Measurements from ENCODE around the gene WFS1.

WFS1 gene

DNA sequence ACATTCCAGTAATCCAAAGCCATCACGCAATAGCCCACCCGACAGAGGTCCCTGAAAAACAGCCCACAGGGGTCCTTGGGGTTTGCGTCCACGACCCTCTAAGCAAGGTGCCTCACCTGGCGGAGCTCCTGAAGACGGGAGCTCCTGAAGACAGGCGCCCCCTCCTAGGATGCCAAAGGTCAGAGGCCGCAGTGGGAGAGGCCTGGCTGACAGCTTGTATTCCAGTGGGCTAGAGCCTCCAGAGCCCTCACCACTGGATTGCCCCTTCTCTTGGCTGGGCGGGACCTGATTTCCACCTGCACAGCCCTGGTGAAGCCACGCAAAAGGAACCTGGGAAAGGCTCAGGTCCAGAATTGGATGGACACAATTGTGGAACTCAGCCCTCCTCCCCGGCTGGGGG lies 29.7 kb upstream of the WFS1 start:
- no peak overlapping the region for H3K4me3 ChIP-seq (ENCODE audit: low read depth, low read length)
- TF ChIP-seq, protein P1, sequence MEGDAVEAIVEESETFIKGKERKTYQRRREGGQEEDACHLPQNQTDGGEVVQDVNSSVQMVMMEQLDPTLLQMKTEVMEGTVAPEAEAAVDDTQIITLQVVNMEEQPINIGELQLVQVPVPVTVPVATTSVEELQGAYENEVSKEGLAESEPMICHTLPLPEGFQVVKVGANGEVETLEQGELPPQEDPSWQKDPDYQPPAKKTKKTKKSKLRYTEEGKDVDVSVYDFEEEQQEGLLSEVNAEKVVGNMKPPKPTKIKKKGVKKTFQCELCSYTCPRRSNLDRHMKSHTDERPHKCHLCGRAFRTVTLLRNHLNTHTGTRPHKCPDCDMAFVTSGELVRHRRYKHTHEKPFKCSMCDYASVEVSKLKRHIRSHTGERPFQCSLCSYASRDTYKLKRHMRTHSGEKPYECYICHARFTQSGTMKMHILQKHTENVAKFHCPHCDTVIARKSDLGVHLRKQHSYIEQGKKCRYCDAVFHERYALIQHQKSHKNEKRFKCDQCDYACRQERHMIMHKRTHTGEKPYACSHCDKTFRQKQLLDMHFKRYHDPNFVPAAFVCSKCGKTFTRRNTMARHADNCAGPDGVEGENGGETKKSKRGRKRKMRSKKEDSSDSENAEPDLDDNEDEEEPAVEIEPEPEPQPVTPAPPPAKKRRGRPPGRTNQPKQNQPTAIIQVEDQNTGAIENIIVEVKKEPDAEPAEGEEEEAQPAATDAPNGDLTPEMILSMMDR (IDR thresholded peaks at IDR 0.05; ENCODE audit: low read depth, low read length, missing control alignments) = no peak
- in situ Hi-C loops (cut with HindIII; ENCODE audit: low pct_ligation_motif_present, low sequenced_read_pairs) = no loop called here

DNA sequence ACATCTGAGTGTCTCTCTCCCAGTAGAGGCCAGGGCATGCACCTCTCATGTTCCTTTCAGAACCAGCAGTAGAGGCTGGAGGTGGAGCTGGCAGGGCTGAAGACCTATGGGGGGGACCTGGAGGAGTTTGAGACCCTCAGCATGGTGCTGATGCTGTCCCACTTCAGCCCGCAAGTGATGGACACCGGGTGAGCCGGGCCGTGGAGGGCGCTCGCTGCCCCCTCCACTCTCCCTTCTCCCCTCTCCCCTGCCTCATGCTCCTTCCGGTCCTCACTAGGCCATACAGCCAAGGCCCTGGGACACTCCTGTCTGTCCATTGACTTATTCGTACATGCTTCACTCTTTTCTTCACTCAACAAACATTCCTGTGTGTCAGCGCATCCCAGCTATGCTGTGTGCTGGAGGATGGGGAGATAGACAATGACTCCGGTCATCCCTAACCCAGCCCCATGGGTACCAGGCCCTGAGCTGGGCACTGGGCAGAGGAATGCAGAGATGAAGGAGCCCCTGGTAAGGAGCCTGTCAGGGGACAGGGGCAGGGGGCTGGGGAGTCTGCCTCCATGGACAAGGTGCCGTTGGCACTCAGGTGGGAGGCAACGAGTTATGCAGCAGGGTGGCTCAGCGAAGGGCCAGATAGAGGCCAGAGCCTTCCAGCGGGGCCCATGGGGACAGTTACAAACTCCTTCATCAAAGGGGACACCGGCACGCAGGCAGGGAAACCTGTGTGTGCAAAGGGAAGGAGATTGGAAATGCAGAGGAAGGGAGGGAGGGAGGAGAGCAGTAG lies 28.4 kb upstream of the WFS1 start:
- DNase-seq = no peak
- in situ Hi-C loops (cut with HindIII; ENCODE audit: low pct_ligation_motif_present, low sequenced_read_pairs) = no loop called here
- TF ChIP-seq, protein P1 (IDR thresholded peaks at IDR 0.05; ENCODE audit: low read depth, low read length, missing control alignments) = no peak
- no peak overlapping the region for H3K27ac ChIP-seq
- H3K36me3 ChIP-seq (replicated peaks) = no peaks in the 10 kb centered on the region
- peaks cover 7% of the 10 kb centered on the region for H3K27me3 ChIP-seq (replicated peaks)
- no peak overlapping the region for H3K4me3 ChIP-seq (ENCODE audit: low read depth, low read length)

More for the DNA sequence above, 29.7 kb upstream of the WFS1 start:
- Histone ChIP-seq H3K27me3 (replicated peaks) (no peaks in the 10 kb centered on the region), H3K27ac (no peak overlapping the region), H3K36me3 (replicated peaks) (no peaks in the 10 kb centered on the region)
- DNase-seq = no peak

DNA sequence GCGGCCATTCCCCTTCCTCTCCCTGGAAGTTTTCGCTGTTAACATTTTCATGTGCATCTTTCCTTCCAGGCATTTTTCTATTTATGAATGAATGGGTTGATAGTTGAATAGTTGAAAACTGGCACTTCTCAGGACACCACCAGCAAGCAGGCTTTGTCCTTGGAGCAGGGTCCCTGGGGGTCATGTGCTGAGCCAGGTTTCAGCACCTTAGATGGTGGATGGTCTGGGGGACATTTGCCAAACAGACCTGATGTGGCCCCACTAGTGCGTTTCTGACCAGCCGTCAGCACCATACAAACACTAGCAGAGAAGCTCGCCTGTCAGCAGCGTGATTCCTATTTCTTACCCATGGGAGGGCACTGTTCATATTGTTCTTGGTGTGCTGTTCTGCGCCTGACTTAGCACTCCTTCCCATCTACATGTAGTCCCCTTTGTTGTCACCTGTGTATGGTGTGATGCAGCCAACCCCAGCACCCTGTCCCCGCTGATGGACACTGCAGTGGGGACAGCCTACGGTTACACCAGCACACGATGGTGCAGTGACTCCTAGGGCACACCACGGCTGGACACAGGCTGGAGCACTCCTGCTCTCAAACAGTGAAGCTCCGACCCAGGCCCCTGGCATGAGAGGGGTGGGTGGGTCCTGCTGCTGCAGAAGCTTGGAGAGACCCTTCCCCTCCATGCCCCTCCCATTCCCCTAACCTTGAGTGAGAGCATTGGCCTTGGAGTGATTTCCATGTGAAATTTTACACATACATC lies 27.2 kb upstream of the WFS1 start:
- DNase-seq = no peak
- Histone ChIP-seq H3K27me3 (replicated peaks) (peaks cover 7% of the 10 kb centered on the region), H3K4me3 (ENCODE audit: low read depth, low read length) (no peak overlapping the region), H3K36me3 (replicated peaks) (no peaks in the 10 kb centered on the region), H3K27ac (no peak overlapping the region)
- TF ChIP-seq, protein P1 (IDR thresholded peaks at IDR 0.05; ENCODE audit: low read depth, low read length, missing control alignments) = no peak
- in situ Hi-C loops (cut with HindIII; ENCODE audit: low pct_ligation_motif_present, low sequenced_read_pairs) = no loop called here

DNA sequence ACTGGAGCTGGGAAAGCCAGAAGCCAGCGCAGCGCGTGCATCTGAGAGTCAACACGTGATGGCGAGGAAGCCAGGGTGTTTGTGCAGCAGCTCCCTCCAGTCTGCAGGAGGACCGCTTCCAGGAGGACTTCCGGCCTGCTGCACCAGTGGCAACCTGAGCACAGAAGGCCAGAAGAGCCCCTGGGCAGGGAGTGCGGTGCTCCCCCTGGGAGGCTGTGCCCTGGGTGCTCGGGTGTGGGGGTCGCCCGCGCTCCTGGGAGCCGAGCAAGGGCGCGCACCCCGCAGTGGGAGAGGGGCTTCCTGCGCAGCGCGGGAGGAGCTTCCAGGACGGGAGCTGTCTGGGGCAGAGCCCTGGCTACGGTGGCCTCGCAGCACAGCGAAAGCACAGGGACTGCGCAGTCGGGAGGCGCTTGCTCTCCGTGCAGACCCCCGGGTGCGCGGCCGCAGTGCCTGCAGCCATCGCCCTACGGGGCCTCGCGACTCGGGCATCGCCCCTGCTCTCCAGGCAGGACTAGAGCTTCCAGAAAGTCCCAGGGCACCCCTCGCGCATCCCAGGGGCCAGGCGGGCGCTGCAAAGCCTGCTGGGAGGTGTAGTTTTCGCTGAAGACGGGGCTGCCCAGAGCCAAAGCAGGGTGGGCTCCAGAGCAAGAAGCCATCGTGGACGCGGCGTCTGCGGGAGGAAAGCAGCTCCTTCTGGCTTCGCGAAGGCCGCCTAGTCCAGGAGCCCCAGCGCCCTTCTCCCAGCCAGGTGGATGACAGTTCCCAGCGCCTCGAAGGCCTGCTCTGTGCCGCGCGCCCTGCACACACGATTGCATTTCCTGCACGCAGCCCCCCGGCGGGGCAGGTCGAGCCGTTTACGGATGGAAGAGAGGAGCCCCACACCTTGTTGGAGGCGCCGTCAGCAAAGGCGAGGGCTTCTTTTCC lies 24.1 kb upstream of the WFS1 start:
- in situ Hi-C loops (cut with HindIII; ENCODE audit: low pct_ligation_motif_present, low sequenced_read_pairs) = no loop called here
- Histone ChIP-seq H3K27ac (no peak overlapping the region), H3K36me3 (replicated peaks) (no peaks in the 10 kb centered on the region), H3K27me3 (replicated peaks) (peaks cover 9% of the 10 kb centered on the region), H3K4me3 (ENCODE audit: low read depth, low read length) (peak overlapping the region; percentile 27)
- TF ChIP-seq, protein P1 (IDR thresholded peaks at IDR 0.05; ENCODE audit: low read depth, low read length, missing control alignments) = no peak
- DNase-seq = no peak

DNA sequence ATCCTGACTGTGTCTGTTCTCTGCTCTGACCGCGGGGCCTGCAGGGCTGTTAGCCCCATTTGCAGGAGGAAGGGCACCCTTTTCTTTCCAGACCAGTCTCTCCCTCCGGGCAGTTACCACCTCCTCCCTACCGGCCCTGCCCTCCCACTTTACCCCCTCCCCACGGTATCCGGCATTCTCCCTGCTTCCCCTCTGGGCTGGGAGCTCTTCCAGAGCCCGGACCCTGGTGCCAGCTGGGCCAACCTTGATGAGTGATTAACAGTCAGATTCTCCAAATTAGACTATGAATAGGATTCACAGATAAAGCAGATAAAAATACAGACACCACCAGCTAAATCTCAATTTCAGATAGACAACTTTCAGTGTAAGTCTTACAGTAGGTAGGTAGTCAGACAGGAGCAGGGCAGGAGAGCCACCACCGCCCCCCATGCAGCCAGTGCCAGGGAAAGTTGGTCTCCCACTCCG lies 23.4 kb upstream of the WFS1 start:
- Histone ChIP-seq H3K27me3 (replicated peaks) (peaks cover 10% of the 10 kb centered on the region), H3K4me3 (ENCODE audit: low read depth, low read length) (no peak overlapping the region), H3K27ac (no peak overlapping the region), H3K36me3 (replicated peaks) (no peaks in the 10 kb centered on the region)
- in situ Hi-C loops (cut with HindIII; ENCODE audit: low pct_ligation_motif_present, low sequenced_read_pairs) = no loop called here
- no peak for DNase-seq
- TF ChIP-seq, protein P1 (IDR thresholded peaks at IDR 0.05; ENCODE audit: low read depth, low read length, missing control alignments) = no peak

All from brain microvascular endothelial cell (primary cell).